Epithelial cell of proximal tubule (primary cell): ENCODE measurements around the gene SMAD3. TPM values are rescaled to one million over a fixed set of nuclear protein-coding genes. Genes with fewer than 3 reads are reported as not detected.

Experiments used
- DNase-seq: peaks from one replicate; pipeline ENCODE4 v3.0.0-alpha.2; 2011; ENCODE audit warnings: low read depth
- H3K4me3 ChIP-seq: 2 replicates; pipeline ENCODE4 v1.5.1; 2011; ENCODE audit warnings: low read depth, mild to moderate bottlenecking, low read length
- CTCF ChIP-seq: conservative IDR thresholded peaks from 2 replicates; pipeline ENCODE4 v1.5.1; 2012; ENCODE audit warnings: low read depth, mild to moderate bottlenecking, low read length
- total RNA-seq: library from RNA; depleted of rRNA; stranded (reverse); fragments of >200 nt; gene quantifications from 2 replicates; pipeline ENCODE4 v1.2.3, GENCODE V29; 2015

Gene SMAD3
- total RNA-seq, 1 donor from 2014 or later: 97.4 TPM

GRCh38 chr15:67137319-67137718 is 71.9 kb downstream of the SMAD3 start:
- no peak for DNase-seq
- no peak for TF ChIP-seq CTCF
- no peak overlapping the region for H3K4me3 ChIP-seq

GRCh38 chr15:67137951-67138848 is 72.8 kb downstream of the SMAD3 start:
- no peak for DNase-seq
- TF ChIP-seq CTCF: no peak
- H3K4me3 ChIP-seq: no peak overlapping the region

- TF ChIP-seq CTCF: no peak
- no peak overlapping the region for H3K4me3 ChIP-seq
Measured at GRCh38 chr15:67138891-67139855, 73.8 kb downstream of the SMAD3 start.

GRCh38 chr15:67140078-67140833 is 74.9 kb downstream of the SMAD3 start:
- DNase-seq: no peak
- H3K4me3 ChIP-seq: no peak overlapping the region
- no peak for TF ChIP-seq CTCF

More at GRCh38 chr15:67138891-67139855, 73.8 kb downstream of the SMAD3 start:
- DNase-seq: no peak

GRCh38 chr15:67142092-67142766 is 76.8 kb downstream of the SMAD3 start:
- no peak for DNase-seq
- TF ChIP-seq CTCF: no peak
- H3K4me3 ChIP-seq: no peak overlapping the region

GRCh38 chr15:67142767-67143100 is 77.3 kb downstream of the SMAD3 start:
- TF ChIP-seq CTCF: no peak
- DNase-seq: no peak
- no peak overlapping the region for H3K4me3 ChIP-seq
